HCT116 (cell line): ENCODE data around the gene TWNK. TPM values are rescaled to one million over a fixed set of nuclear protein-coding genes. Genes with fewer than 3 reads are reported as not detected.

Experiments
- ATAC-seq: fragments of 200-7000 bp; cut with Tn5 transposase; 2 replicates; pipeline ENCODE4 v1.9.1; 2020; ENCODE audit warnings: mild to moderate bottlenecking, moderate library complexity
- BruUV-seq: library from RNA; stranded (reverse); fragments of 400-500 nt; replicated peaks from 2 replicates; lab custom pipeline; 2021; lab: Mats Ljungman, UMichigan
- CTCF ChIA-PET: fragments of 300-600 bp; sonication (Branson Sonifier 250); formaldehyde crosslinking; loops from one replicate; lab custom pipeline; 2021; ENCODE audit warnings: antibody characterized with exemption; lab: Charles Lee
- POLR2A ChIA-PET: fragments of 300-600, 350-600 bp; sonication (Branson Sonifier 250); formaldehyde crosslinking; loops from one replicate; lab custom pipeline; 2021; ENCODE audit warnings: antibody characterized with exemption; lab: Charles Lee
- RAD21 ChIA-PET, 2 experiments: fragments of 300-600 bp; sonication (Branson Sonifier 250); formaldehyde crosslinking; loops; one replicate each; lab custom pipeline; 2023; ENCODE audit warnings: low total read pairs in 2 of 2; ENCODE audit not compliant: uncharacterized antibody in 2 of 2, unreplicated experiment in 2 of 2, low non-redundant PET in 1 of 2; lab: Charles Lee
- DNase-seq: peaks from one replicate; pipeline ENCODE4 v3.0.0-alpha.2; 2010; ENCODE audit warnings: low read depth, low spot score
- H2AFZ ChIP-seq: fragments of 200-600 bp; shearing (Covaris generic), sonication (generic); 2 replicates; pipeline ENCODE4 v1.6.1; 2017; ENCODE audit warnings: low read depth, mixed run types, mixed read lengths, antibody characterized with exemption, low read length; ENCODE audit not compliant: poor library complexity, severe bottlenecking
- H3K27ac ChIP-seq: 2 replicates; pipeline ENCODE4 v1.5.1; 2012; ENCODE audit warnings: low read depth, low read length
- H3K27me3 ChIP-seq: fragments of 200-600 bp; sonication (generic); 2 replicates; pipeline ENCODE4 v1.6.1; 2016; ENCODE audit warnings: mixed run types, low read length, mixed read lengths; ENCODE audit not compliant: insufficient read depth
- H3K36me3 ChIP-seq, 2 experiments: fragments of 200-500 bp in 1 of 2; fragments of 200-600 bp in 1 of 2; sonication (Bioruptor generic) in 1 of 2; sonication (generic) in 1 of 2; 2 replicates each; pipeline versions ENCODE4 v1.5.1 to v1.6.1; 2014 to 2016; ENCODE audit warnings: low read length in 2 of 2, inconsistent platforms in 1 of 2, mixed read lengths in 1 of 2, mixed run types in 1 of 2; ENCODE audit not compliant: insufficient read depth in 2 of 2, control insufficient read depth in 1 of 2
- H3K4me1 ChIP-seq, 2 experiments: fragments of 200-600 bp in 1 of 2; sonication (generic) in 1 of 2; 2 replicates each; pipeline versions ENCODE4 v1.5.1 to v1.6.1; 2012 to 2017; ENCODE audit warnings: low read length in 2 of 2, inconsistent platforms in 1 of 2, mild to moderate bottlenecking in 1 of 2, mixed read lengths in 1 of 2, mixed run types in 1 of 2, moderate library complexity in 1 of 2; ENCODE audit not compliant: insufficient read depth in 2 of 2, control insufficient read depth in 1 of 2
- H3K4me2 ChIP-seq: fragments of 200-600 bp; sonication (generic); 2 replicates; pipeline ENCODE4 v1.6.1; 2017; ENCODE audit warnings: mixed run types, low read length, mixed read lengths
- H3K4me3 ChIP-seq, 2 experiments: fragments of 200-600 bp in 1 of 2; sonication (generic) in 1 of 2; replicated peaks in 1 of 2; 2 replicates each; pipeline ENCODE4 v1.5.1; 2011 to 2016; ENCODE audit warnings: low read length in 2 of 2, control low read depth in 1 of 2, low read depth in 1 of 2, mild to moderate bottlenecking in 1 of 2, mixed read lengths in 1 of 2, mixed run types in 1 of 2
- H3K79me2 ChIP-seq: fragments of 200-600 bp; sonication (generic); 2 replicates; pipeline ENCODE4 v1.6.1; 2017; ENCODE audit warnings: mild to moderate bottlenecking, mixed run types, low read length, moderate library complexity, mixed read lengths; ENCODE audit not compliant: insufficient read depth
- H3K9ac ChIP-seq: fragments of 200-600 bp; sonication (generic); 2 replicates; pipeline ENCODE4 v1.6.1; 2016; ENCODE audit warnings: low read length, mixed read lengths
- H3K9me2 ChIP-seq: fragments of 200-600 bp; sonication (generic), shearing (Covaris generic); 2 replicates; pipeline ENCODE4 v1.6.1; 2017; ENCODE audit warnings: mixed run types, mild to moderate bottlenecking, moderate library complexity; ENCODE audit not compliant: insufficient read depth
- H3K9me3 ChIP-seq, 2 experiments: fragments of 200-500 bp in 1 of 2; fragments of 200-600 bp in 1 of 2; sonication (Bioruptor generic) in 1 of 2; sonication (generic) in 1 of 2; 2 replicates each; pipeline ENCODE4 v1.6.1; 2014 to 2017; ENCODE audit warnings: low read length in 2 of 2, mixed read lengths in 2 of 2, inconsistent platforms in 1 of 2, low read depth in 1 of 2, mild to moderate bottlenecking in 1 of 2, mixed run types in 1 of 2, moderate library complexity in 1 of 2; ENCODE audit not compliant: control insufficient read depth in 1 of 2, insufficient read depth in 1 of 2
- H4K20me1 ChIP-seq: fragments of 200-600 bp; sonication (generic), shearing (Covaris generic); 2 replicates; pipeline ENCODE4 v1.6.1; 2017; ENCODE audit warnings: mixed run types, mild to moderate bottlenecking, moderate library complexity; ENCODE audit not compliant: insufficient read depth
- CBX3 ChIP-seq: IDR thresholded peaks from 2 replicates; pipeline ENCODE4 v1.6.1; 2012; ENCODE audit warnings: low read depth
- EGR1 ChIP-seq: IDR thresholded peaks from 2 replicates; pipeline ENCODE4 v1.6.1; 2012; ENCODE audit warnings: low read depth
- EZH2 ChIP-seq: fragments of 200-600 bp; sonication (generic); IDR thresholded peaks from 2 replicates; pipeline ENCODE4 v1.6.1; 2017; ENCODE audit warnings: antibody characterized with exemption, mixed run types
- EZH2phosphoT487 ChIP-seq: fragments of 200-600 bp; IDR thresholded peaks from 2 replicates; pipeline ENCODE4 v1.6.1; 2018; ENCODE audit warnings: antibody characterized with exemption, borderline replicate concordance
- FOSL1 ChIP-seq: IDR thresholded peaks from 2 replicates; pipeline ENCODE4 v1.6.1; 2012; ENCODE audit warnings: low read depth
- SIN3A ChIP-seq: IDR thresholded peaks from 2 replicates; pipeline ENCODE4 v1.6.1; 2012; ENCODE audit warnings: low read depth
- SP1 ChIP-seq: IDR thresholded peaks from 2 replicates; pipeline ENCODE4 v1.6.1; 2012; ENCODE audit warnings: low read depth
- TCF7L2 ChIP-seq: IDR thresholded peaks from 2 replicates; pipeline ENCODE4 v1.7.0; 2011; ENCODE audit warnings: borderline replicate concordance, inconsistent platforms; ENCODE audit not compliant: insufficient read depth, insufficient read length; ENCODE audit errors: extremely low read depth
- YY1 ChIP-seq: IDR thresholded peaks from 2 replicates; pipeline ENCODE4 v1.6.1; 2011; ENCODE audit warnings: low read length, low read depth, moderate library complexity, mild to moderate bottlenecking; ENCODE audit not compliant: insufficient replicate concordance; ENCODE audit errors: extremely low read depth
- ZNF274 ChIP-seq: fragments of 200-500 bp; sonication (Bioruptor generic); IDR thresholded peaks from 2 replicates; pipeline ENCODE4 v1.6.1; 2014; ENCODE audit warnings: mild to moderate bottlenecking, low read depth, low read length, inconsistent platforms
- intact Hi-C: fragments of 100-400 bp; cut with micrococcal nuclease; formaldehyde crosslinking; loops from 2 replicates; pipeline ENCODE4 v1.10.0; 2022
- total RNA-seq: library from RNA; stranded (reverse); gene quantifications from one replicate; pipeline ENCODE4 v1.2.1, GENCODE V29; 2021; ENCODE audit not compliant: unreplicated experiment
- TF ChIP-seq, protein P1 (sequence below), 3 experiments: fragments of 200-600 bp in 1 of 3; sonication (generic) in 1 of 3; IDR thresholded peaks in 2 of 3; conservative IDR thresholded peaks in 1 of 3; 2 replicates each; pipeline ENCODE4 v1.5.1; 2012 to 2017; ENCODE audit warnings: low read depth in 2 of 3, low read length in 2 of 3, antibody characterized with exemption in 1 of 3, borderline replicate concordance in 1 of 3, control low read depth in 1 of 3, mild to moderate bottlenecking in 1 of 3, mixed read lengths in 1 of 3, mixed run types in 1 of 3, moderate library complexity in 1 of 3; ENCODE audit not compliant: insufficient read depth in 1 of 3

TWNK gene
- total RNA-seq, 1 experiment from 2014 or later, result 42.1 TPM

GRCh38 chr10:101040851-101041250 is 53.5 kb downstream of the TWNK start:
- no peaks in the 10 kb centered on the region for H3K9me2 ChIP-seq
- peak overlapping the region; percentile 24; the same call in 1 of the 2 replicates for H3K9ac ChIP-seq
- ATAC-seq (no peak), DNase-seq (no peak)
- CTCF ChIA-PET, result interaction anchor here (0.7 to 5.4 kb wide), 18 partner anchors 10 to 173 kb away, joined by 3 to 118 read pairs (median 10); partner anchors contain the start of genes KAZALD1, PDZD7 and SFXN3
- TF ChIP-seq SIN3A (no peak), EGR1 (no peak), YY1 (no peak), TCF7L2 (no peak), EZH2 (no peak), FOSL1 (no peak), ZNF274 (no peak), SP1 (no peak), EZH2phosphoT487 (no peak), CBX3 (no peak)
- TF ChIP-seq, protein P1, sequence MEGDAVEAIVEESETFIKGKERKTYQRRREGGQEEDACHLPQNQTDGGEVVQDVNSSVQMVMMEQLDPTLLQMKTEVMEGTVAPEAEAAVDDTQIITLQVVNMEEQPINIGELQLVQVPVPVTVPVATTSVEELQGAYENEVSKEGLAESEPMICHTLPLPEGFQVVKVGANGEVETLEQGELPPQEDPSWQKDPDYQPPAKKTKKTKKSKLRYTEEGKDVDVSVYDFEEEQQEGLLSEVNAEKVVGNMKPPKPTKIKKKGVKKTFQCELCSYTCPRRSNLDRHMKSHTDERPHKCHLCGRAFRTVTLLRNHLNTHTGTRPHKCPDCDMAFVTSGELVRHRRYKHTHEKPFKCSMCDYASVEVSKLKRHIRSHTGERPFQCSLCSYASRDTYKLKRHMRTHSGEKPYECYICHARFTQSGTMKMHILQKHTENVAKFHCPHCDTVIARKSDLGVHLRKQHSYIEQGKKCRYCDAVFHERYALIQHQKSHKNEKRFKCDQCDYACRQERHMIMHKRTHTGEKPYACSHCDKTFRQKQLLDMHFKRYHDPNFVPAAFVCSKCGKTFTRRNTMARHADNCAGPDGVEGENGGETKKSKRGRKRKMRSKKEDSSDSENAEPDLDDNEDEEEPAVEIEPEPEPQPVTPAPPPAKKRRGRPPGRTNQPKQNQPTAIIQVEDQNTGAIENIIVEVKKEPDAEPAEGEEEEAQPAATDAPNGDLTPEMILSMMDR (IDR thresholded peaks at IDR 0.05 in 2 of 3, conservative IDR thresholded peaks at IDR 0.05 in 1 of 3; ENCODE audit: borderline replicate concordance in 1 of 3, insufficient read depth in 1 of 3, low read depth in 2 of 3, low read length in 2 of 3), result no peak
- TF ChIP-seq, all 23 proteins: peak for 0
- Histone ChIP-seq H3K4me2 (peak overlapping the region; percentile 82; the same call in 1 of the 2 replicates), H3K9me3 (no peaks in the 10 kb centered on the region), H3K79me2 (peaks cover 15% of the 10 kb centered on the region; the same call in 1 of the 2 replicates), H3K27me3 (no peaks in the 10 kb centered on the region), H3K4me3 (no peak overlapping the region), H3K36me3 (peaks cover 14 to 30% of the 10 kb centered on the region in 2 experiments), H3K4me1 (peaks cover 26 to 33% of the 10 kb centered on the region in 2 experiments), H4K20me1 (no peaks in the 10 kb centered on the region), H2AFZ (no peak overlapping the region), H3K27ac (peak overlapping the region; percentile 84; the same call in 1 of the 2 replicates)
- no TSS peak for BruUV-seq
- POLR2A ChIA-PET, result interaction anchor here (0.7 to 2.5 kb wide), 5 partner anchors 10 to 101 kb away, joined by 4 to 12 read pairs (median 6); partner anchors contain the start of genes KAZALD1, PDZD7, SFXN3 and TLX1
- intact Hi-C loops, result loop anchor here (1.0 to 2.0 kb wide), 3 partner anchors 25 to 172 kb away; no protein-coding TSS in a partner anchor
- RAD21 ChIA-PET, result interaction anchor here (0.6 to 3.3 kb wide), 11 partner anchors 9 to 174 kb away, joined by 3 to 23 read pairs (median 5); no protein-coding TSS in a partner anchor
